Cardiac fibroblast (primary cell): ENCODE data around the gene PPFIA1.

Experiments
- DNase-seq, 2 donors: peaks; one replicate each; pipeline versions ENCODE4 v3.0.0 to v3.0.0-alpha.2; 2010; ENCODE audit warnings: low read depth in 2 of 2
- H3K4me3 ChIP-seq, 2 donors: replicated peaks in 1 of 2; 1 replicate in 1 of 2; 2 replicates in 1 of 2; pipeline ENCODE4 v1.5.1; 2011; ENCODE audit warnings: low read depth in 2 of 2, low read length in 2 of 2, mild to moderate bottlenecking in 2 of 2, moderate library complexity in 1 of 2
- CTCF ChIP-seq: IDR thresholded peaks from one replicate; pipeline ENCODE4 v1.5.1; 2011; ENCODE audit warnings: low read depth, mild to moderate bottlenecking, low read length, inconsistent platforms

The PPFIA1 gene

DNA sequence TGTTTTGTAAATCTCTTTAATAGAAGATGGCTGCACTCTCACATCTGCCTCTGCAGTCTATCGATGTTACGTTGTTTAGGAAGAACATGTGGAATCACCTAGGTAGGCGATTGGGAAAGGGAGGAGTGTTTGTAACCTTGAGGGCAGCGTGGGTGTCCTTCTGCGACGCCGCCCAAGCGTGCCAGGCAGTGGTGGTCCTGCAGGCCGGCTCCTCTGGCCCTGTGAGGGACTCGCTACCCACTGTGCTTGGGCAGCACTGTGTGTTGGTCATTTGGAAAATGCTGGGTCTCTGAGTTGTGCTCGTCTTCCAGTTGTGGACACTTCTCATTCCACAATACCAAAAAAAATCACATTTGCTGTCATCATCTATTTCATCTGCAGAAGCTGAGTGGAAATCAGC lies 156.9 kb downstream of the PPFIA1 start:
- no peak for DNase-seq
- no peak for TF ChIP-seq CTCF
- H3K4me3 ChIP-seq, result no peak overlapping the region

DNA sequence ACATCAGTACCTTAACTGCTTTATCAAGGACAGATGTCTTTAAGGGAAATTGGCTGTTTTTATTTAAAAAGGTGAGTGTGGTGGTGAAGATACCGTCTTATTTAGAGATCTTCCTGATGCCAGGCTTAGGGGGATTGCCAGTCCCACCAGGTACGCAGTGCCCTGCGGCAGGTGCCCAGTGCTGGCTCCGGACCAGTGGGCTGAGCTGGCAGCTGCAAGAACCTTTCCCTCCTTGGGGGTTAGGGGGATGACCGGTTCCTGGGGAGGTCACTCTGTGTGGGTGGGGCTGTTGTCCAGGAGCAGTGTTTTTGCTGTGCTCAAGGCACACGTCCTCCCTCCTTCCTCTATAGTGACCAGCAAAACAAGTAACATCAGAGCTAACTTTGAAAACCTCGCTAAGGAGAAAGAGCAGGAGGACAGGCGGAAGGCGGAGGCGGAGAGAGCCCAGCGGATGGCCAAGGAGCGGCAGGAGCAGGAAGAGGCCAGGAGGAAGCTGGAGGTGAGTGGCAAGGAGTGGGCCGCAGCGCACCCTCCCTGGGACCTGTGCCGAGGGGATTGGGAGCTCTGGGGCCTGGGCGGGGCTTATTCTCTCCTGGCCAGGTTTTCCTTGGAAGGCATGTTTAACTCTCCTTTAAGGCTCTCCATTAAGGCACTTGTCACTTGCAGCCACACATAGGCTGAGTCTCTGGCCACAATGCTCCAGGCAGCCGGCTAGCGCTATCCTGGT lies 158.4 kb downstream of the PPFIA1 start:
- DNase-seq, result no peak
- no peak overlapping the region for H3K4me3 ChIP-seq
- no peak for TF ChIP-seq CTCF

- no peak for DNase-seq
- TF ChIP-seq CTCF, result no peak
- H3K4me3 ChIP-seq, result no peak overlapping the region
These were observed 158.9 kb downstream of the PPFIA1 start for GRCh38 chr11:70429428-70429705.

DNA sequence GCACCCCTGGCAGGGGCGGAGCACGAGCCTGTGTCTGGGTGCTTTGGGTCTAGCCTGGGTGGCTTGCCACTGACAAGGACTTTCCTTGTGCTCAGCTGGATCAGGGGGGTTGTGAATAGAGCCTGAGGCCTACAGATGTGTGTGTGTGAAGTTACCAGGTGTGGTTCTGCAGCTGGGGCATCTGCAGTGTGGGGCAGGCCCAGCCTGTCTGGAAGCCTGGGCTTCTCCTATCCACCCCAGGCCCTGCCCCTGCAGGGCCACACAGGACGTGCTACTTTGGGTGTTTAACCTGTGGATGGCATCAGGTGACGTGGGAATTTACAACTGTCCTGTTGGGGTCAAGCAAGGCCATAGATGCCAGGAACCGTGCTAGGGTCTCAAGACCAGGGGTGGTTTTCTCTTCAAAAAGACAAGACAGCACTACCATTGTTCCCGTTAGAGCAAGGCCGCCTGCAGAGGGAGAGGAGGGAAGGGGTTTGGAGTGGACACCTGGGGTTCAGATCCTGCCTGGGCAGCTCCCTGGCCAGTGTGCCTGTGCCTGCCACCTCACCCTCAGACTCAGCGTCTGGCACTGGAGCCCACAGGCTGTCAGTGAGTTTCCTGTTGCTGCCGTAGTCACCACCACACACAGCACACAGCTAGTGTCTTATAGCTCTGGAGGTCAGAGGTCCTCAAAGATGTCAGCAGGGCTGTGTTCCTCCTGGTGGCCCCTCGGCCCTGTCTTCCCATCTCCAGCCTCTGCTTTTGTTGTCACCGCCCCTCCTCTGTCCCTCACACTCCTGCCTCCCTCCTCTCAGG lies 159.4 kb downstream of the PPFIA1 start:
- DNase-seq, result no peak
- H3K4me3 ChIP-seq, result no peak overlapping the region
- TF ChIP-seq CTCF, result no peak

DNA sequence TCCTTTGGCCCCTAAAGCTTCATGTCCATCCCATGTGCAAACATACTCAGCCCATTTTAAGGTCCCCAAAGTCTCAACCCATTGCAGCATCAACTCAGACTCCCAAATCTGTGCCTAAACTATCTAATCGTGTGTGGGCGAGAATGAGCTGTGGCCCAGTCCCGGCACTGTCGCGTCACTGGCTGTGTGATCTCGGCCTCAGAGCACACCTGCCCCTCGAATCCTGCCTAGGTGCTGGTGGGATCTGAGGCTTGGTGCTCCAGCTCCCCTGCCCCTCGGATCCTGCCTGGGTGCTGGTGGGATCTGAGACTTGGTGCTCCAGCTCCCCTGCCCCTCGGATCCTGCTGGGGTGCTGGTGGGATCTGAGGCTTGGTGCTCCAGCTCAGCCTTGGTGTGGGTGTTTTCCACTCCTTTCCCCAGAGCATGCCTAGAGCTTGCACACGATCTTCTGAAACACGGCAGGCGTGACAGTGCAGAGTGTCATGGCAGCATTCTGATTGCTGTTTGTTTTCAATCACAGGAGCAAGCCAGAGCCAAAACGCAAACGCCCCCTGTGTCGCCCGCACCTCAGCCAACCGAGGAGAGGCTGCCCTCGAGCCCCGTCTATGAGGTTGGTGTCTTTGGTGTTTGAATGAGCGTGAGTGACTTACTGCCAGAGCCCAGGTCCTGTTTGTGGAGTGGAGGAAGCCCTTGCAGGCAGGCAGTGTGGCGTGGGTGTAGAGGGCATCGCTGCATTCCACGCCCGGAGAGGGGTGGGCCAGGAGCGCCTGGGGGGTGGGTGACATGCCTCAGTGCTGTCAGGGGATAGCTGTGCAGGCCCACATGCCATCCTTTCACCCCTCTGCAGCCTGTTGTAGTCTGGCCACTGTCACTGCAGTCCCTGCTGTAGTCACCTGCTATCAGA lies 160.4 kb downstream of the PPFIA1 start:
- no peak overlapping the region for H3K4me3 ChIP-seq
- TF ChIP-seq CTCF, result no peak
- DNase-seq, result no peak

- no peak for TF ChIP-seq CTCF
- no peak for DNase-seq
- H3K4me3 ChIP-seq, result no peak overlapping the region
These were observed 161.1 kb downstream of the PPFIA1 start for GRCh38 chr11:70431611-70432010.
